Measurements from ENCODE around the gene RBM38.

The RBM38 gene

GRCh38 chr20:57458400-57459160, 67.4 kb downstream of the RBM38 start:
- DNase-seq, result no peak

Measured in retina (tissue), 1 donor.